ENCODE results near the gene COG7.

- no peak for TF ChIP-seq CTCF (IDR thresholded peaks at IDR 0.05; ENCODE audit: low read length)
- TF ChIP-seq EZH2 (optimal IDR thresholded peaks at IDR 0.05; ENCODE audit: low read depth, low read length) = no peak
Measured at GRCh38 chr16:23465179-23465578, 12.2 kb upstream of the COG7 start.
